DLD1 (cell line): ENCODE measurements around the gene ARHGAP15.

Experiments used
- in situ Hi-C: cut with HindIII; loops from 2 replicates; pipeline ENCODE4 v1.10.0; 2017; ENCODE audit warnings: low sequenced_read_pairs

ARHGAP15 gene

GRCh38 chr2:143144813-143145455 is 15.7 kb downstream of the ARHGAP15 start:
- in situ Hi-C loops, result no loop called here

- in situ Hi-C loops, result no loop called here
Measured at GRCh38 chr2:143146366-143146765, 17.1 kb downstream of the ARHGAP15 start.

- in situ Hi-C loops, result no loop called here
Measured at GRCh38 chr2:143146815-143147530, 17.8 kb downstream of the ARHGAP15 start.

- in situ Hi-C loops, result no loop called here
Measured at GRCh38 chr2:143148011-143148410, 18.8 kb downstream of the ARHGAP15 start.

GRCh38 chr2:143148757-143149156 is 19.5 kb downstream of the ARHGAP15 start:
- in situ Hi-C loops, result no loop called here

- in situ Hi-C loops, result no loop called here
Measured at GRCh38 chr2:143150287-143150686, 21.1 kb downstream of the ARHGAP15 start.

- in situ Hi-C loops, result no loop called here
Measured at GRCh38 chr2:143151111-143151752, 22.0 kb downstream of the ARHGAP15 start.

GRCh38 chr2:143152219-143152618 is 23.0 kb downstream of the ARHGAP15 start:
- in situ Hi-C loops, result no loop called here

GRCh38 chr2:143152637-143153036 is 23.4 kb downstream of the ARHGAP15 start:
- in situ Hi-C loops, result no loop called here

- in situ Hi-C loops, result no loop called here
Measured at GRCh38 chr2:143155661-143156060, 26.4 kb downstream of the ARHGAP15 start.

- in situ Hi-C loops, result no loop called here
Measured at GRCh38 chr2:143157001-143157400, 27.8 kb downstream of the ARHGAP15 start.

GRCh38 chr2:143157418-143157817 is 28.2 kb downstream of the ARHGAP15 start:
- in situ Hi-C loops, result no loop called here

GRCh38 chr2:143158098-143158497 is 28.9 kb downstream of the ARHGAP15 start:
- in situ Hi-C loops, result no loop called here

- in situ Hi-C loops, result no loop called here
Measured at GRCh38 chr2:143158551-143159485, 29.6 kb downstream of the ARHGAP15 start.

GRCh38 chr2:143159486-143159840 is 30.2 kb downstream of the ARHGAP15 start:
- in situ Hi-C loops, result no loop called here

GRCh38 chr2:143160732-143161707 is 31.8 kb downstream of the ARHGAP15 start:
- in situ Hi-C loops, result no loop called here

- in situ Hi-C loops, result no loop called here
Measured at GRCh38 chr2:143162123-143162837, 33.1 kb downstream of the ARHGAP15 start.

GRCh38 chr2:143162997-143163396 is 33.8 kb downstream of the ARHGAP15 start:
- in situ Hi-C loops, result no loop called here

- in situ Hi-C loops, result no loop called here
Measured at GRCh38 chr2:143163499-143163898, 34.3 kb downstream of the ARHGAP15 start.
